Endothelial cell (in vitro differentiated cells): ENCODE measurements around the gene RETREG3. TPM values are rescaled to one million over a fixed set of nuclear protein-coding genes. Genes with fewer than 3 reads are reported as not detected.

Experiments
- DNase-seq: peaks from one replicate; pipeline ENCODE4 v3.0.0; 2021; ENCODE audit warnings: low spot score
- H3K27ac Mint-ChIP-seq: one replicate; pipeline ENCODE4 v1.8.0; 2021; ENCODE audit warnings: mixed read lengths, inconsistent platforms; ENCODE audit not compliant: unreplicated experiment
- H3K27me3 Mint-ChIP-seq: one replicate; pipeline ENCODE4 v1.8.0; 2021; ENCODE audit warnings: mild to moderate bottlenecking, moderate library complexity, mixed read lengths, inconsistent platforms; ENCODE audit not compliant: unreplicated experiment
- H3K36me3 Mint-ChIP-seq: one replicate; pipeline ENCODE4 v1.8.0; 2021; ENCODE audit warnings: mild to moderate bottlenecking, low read depth, mixed read lengths, inconsistent platforms; ENCODE audit not compliant: unreplicated experiment
- H3K4me1 Mint-ChIP-seq: one replicate; pipeline ENCODE4 v1.8.0; 2021; ENCODE audit warnings: mild to moderate bottlenecking, mixed read lengths, inconsistent platforms; ENCODE audit not compliant: unreplicated experiment
- H3K4me3 Mint-ChIP-seq: one replicate; pipeline ENCODE4 v1.8.0; 2021; ENCODE audit warnings: mild to moderate bottlenecking, mixed read lengths, inconsistent platforms; ENCODE audit not compliant: unreplicated experiment
- H3K9me3 Mint-ChIP-seq: one replicate; pipeline ENCODE4 v1.8.0; 2021; ENCODE audit warnings: mixed read lengths, inconsistent platforms; ENCODE audit not compliant: unreplicated experiment
- CTCF ChIP-seq: fragments of 200-600 bp; sonication (generic); IDR thresholded peaks from one replicate; pipeline ENCODE4 v1.5.0; 2021; ENCODE audit warnings: antibody characterized with exemption; ENCODE audit not compliant: unreplicated experiment
- total RNA-seq: library from RNA; stranded (reverse); fragmentation: NEBNext Ultra II Directional; extraction: Animal tissue kit (Norgen Biotek cat#: 25700); gene quantifications from one replicate; pipeline ENCODE4 v1.2.1, GENCODE V29; 2021; ENCODE audit not compliant: unreplicated experiment

Gene RETREG3
- total RNA-seq, 1 donor from 2014 or later = 92.1 TPM

- Mint-ChIP-seq H3K27ac (no peak overlapping the region), H3K4me3 (no peak overlapping the region), H3K27me3 (no peaks in the 10 kb centered on the region), H3K4me1 (peaks cover 2% of the 10 kb centered on the region), H3K36me3 (no peaks in the 10 kb centered on the region), H3K9me3 (no peaks in the 10 kb centered on the region)
- no peak for TF ChIP-seq CTCF
- no peak for DNase-seq
Observed at GRCh38 chr17:42598905-42599304, 10.3 kb downstream of the RETREG3 start.

GRCh38 chr17:42596386-42596785 lies 12.8 kb downstream of the RETREG3 start:
- Mint-ChIP-seq H3K27ac (peak overlapping the region; percentile 55), H3K27me3 (no peaks in the 10 kb centered on the region), H3K36me3 (no peaks in the 10 kb centered on the region), H3K4me1 (peaks cover 2% of the 10 kb centered on the region), H3K9me3 (no peaks in the 10 kb centered on the region), H3K4me3 (peak overlapping the region; percentile 32)
- no peak for TF ChIP-seq CTCF
- DNase-seq = no peak

- H3K4me3 Mint-ChIP-seq = no peak overlapping the region
- H3K4me1 Mint-ChIP-seq = no peaks in the 10 kb centered on the region
- TF ChIP-seq CTCF = no peak
- peaks cover 24% of the 10 kb centered on the region for H3K36me3 Mint-ChIP-seq
- H3K9me3 Mint-ChIP-seq = no peaks in the 10 kb centered on the region
- H3K27ac Mint-ChIP-seq = no peak overlapping the region
- no peak for DNase-seq
- peaks cover 2% of the 10 kb centered on the region for H3K27me3 Mint-ChIP-seq
Observed at GRCh38 chr17:42591411-42591810, 17.8 kb downstream of the RETREG3 start.

GRCh38 chr17:42590886-42591285 lies 18.3 kb downstream of the RETREG3 start:
- H3K36me3 Mint-ChIP-seq = peaks cover 24% of the 10 kb centered on the region
- H3K27me3 Mint-ChIP-seq = peaks cover 3% of the 10 kb centered on the region
- H3K4me3 Mint-ChIP-seq = no peak overlapping the region
- H3K4me1 Mint-ChIP-seq = no peaks in the 10 kb centered on the region
- TF ChIP-seq CTCF = no peak
- no peak overlapping the region for H3K27ac Mint-ChIP-seq
- DNase-seq = no peak
- H3K9me3 Mint-ChIP-seq = no peaks in the 10 kb centered on the region

GRCh38 chr17:42586514-42587230 lies 22.5 kb downstream of the RETREG3 start:
- no peak for TF ChIP-seq CTCF
- Mint-ChIP-seq H3K36me3 (peaks cover 46% of the 10 kb centered on the region), H3K27ac (no peak overlapping the region), H3K4me1 (no peaks in the 10 kb centered on the region), H3K9me3 (no peaks in the 10 kb centered on the region), H3K4me3 (no peak overlapping the region), H3K27me3 (peaks cover 5% of the 10 kb centered on the region)
- DNase-seq = no peak
